HG02571 (cell line): ENCODE measurements around the gene ADARB1.

Experiments
- ATAC-seq: cut with Tn5 transposase; IDR thresholded peaks from one replicate; pipeline ENCODE4 v1.9.1; 2021; ENCODE audit warnings: mild to moderate bottlenecking, moderate library complexity; ENCODE audit not compliant: unreplicated experiment

Gene ADARB1

DNA sequence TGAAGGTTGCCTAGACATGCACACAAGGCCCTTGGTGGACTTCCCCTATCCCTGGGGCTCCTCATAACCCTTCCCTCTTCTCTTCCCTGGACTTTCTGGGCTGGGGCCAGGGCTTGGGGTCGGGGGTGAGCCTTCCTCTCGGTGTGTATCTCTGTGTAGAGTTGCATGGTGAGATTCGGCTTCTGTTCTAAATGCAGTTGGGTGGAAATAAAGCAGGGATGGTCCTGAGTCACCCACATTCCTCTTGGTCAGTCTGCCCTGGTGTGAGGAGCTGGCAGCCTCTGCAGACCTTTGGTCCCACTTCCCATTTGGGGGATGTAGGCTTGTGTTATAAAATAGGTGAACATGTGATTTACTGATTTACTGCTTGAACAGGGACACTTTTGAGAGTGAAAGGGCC lies 38.0 kb downstream of the ADARB1 start:
- no peak for ATAC-seq

DNA sequence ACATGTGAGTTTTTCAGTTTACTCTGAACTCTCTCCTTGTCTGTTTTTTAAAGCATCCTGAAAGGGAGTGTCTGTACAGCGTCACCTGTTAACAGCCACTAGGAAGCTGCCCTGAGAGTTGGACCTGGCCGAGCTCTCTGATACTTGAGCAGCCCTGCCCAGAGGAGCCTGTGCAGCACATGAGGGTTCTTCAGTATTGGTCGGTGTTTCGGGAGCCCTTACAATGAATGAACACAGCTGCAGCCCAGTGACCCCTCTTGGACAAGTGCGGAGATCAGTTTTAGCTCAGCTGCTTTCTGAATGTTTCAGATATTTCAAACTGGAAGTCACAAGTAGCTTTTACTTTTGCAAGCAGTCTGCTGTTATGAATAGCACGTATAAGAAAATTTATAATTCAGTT lies 39.2 kb downstream of the ADARB1 start:
- ATAC-seq: no peak

DNA sequence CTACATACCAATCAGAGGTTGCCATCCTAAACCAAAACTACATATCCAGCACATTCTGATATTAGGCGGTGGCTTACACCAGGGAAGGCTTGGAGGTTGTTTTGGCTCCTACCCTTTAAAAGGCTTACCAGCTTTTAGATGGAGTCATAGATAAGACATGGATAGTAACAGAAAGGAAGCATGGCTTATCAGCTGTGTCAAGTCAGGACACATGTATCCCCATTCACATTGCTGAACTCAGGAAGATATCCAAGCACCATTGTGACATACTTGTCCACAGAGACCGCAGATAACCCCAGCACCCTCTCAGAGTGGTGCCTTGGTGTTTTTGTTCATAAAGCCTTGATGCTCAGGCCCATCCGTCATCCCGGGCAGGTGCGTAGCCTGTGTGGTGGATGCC lies 39.7 kb downstream of the ADARB1 start:
- no peak for ATAC-seq

DNA sequence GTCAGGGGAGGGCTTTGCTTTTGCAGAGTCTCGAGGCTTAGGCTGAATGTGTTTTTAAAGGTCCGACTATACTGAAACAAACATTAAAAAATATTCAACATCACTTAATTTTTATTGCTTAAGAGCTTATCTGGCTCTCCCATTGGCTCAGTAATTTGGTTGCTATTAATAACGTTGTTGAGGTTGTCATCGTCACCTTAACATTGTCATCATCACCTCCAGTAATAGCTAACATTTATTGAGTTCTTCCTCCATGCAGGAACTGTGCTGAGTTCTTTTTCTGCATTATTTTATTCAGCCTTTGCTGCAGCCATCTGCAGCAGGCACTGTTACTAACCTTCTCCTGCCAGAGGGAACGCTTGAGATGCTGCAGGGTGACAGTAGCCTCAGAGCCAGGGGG lies 40.1 kb downstream of the ADARB1 start:
- ATAC-seq: no peak

DNA sequence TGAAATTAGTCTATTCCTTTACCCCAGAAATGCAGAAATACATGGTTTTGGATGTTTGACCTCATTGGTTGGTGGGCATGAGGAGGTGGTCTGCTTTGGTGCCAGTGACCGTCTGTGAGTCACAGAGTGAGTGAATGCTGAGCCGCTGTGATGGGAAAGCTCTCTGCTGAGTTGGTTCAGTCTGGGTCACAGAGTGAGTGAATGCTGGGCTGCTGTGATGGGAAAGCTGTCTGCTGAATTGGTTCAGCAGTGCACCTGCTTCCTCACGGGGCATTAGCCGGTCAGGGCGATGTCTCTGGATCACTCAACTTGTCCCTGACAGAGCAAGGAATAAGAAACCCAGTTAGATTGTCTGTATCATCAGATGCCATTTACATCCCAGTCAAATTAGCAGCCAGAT lies 40.8 kb downstream of the ADARB1 start:
- no peak for ATAC-seq

DNA sequence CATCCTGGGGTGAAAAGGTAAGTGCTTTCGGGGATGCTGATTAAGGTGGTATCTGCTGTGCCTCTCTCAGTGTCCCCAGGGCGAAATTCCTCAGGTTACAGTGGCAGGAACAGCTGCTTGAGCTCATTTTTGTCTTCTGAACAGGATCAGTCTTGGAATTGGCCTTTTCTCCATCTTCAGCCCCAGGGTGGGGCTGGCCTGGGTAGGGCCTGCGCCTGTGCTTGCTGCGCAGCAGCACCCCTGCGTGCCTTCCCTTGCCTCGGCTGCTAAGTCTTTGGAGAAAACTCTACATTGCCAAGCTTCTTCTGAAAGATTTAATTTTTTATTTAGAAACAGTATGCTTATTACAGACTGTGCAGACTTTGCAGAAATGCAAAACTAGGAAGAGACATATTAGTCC lies 41.7 kb downstream of the ADARB1 start:
- ATAC-seq: no peak

DNA sequence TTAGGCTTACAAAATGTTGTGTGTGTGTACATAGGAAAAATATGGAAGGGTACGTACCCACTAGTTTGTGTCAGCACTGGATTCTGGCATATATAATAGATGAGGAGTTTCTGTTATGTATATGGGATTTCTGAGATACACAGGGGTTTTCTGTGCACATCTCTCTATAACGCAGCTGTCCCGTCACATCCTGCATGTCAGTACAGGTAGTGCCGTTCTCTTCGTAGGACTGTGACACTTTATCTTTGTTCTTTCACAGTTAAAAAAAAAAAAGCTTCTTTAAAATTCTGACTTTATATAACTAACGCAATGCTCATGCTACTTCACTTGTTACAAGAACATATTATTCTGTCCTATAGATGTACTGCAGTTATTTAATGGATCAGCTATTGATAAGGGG lies 42.9 kb downstream of the ADARB1 start:
- no peak for ATAC-seq

DNA sequence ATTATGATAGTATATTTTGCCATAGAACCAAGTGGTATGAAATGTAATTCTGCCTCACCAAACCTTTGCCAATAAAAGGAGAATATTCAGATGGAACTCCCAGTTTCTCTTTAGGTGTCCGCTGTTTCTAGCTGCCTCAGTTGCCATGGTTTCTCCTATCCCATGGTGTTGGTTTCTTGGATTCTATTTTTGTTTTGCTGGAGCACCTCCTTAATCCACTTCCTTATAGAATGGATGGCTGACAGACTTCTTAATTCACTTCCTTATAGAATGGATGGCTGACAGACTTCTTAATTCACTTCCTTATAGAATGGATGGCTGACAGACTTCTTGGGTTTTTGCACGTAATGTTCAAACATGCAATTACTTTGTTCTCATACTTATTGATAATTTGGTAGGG lies 43.7 kb downstream of the ADARB1 start:
- no peak for ATAC-seq

DNA sequence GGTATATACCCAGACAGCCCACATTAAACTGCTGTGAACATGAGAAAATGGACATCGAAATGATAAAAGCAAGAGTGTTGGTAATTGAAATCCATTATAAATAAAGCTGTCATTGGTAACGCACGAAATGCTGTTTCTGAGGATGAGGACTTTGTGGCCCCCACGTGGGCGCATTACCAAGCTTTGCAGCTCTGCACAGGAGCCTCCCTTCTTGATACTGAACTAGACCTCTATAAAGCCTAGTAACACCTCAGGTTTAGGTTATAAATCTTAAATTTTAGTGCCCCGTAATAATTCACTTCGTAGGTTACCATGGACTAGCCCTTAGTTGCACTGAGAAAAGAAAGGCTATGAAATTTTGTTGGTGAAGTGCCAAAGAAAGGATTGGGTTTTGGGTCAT lies 45.4 kb downstream of the ADARB1 start:
- no peak for ATAC-seq

DNA sequence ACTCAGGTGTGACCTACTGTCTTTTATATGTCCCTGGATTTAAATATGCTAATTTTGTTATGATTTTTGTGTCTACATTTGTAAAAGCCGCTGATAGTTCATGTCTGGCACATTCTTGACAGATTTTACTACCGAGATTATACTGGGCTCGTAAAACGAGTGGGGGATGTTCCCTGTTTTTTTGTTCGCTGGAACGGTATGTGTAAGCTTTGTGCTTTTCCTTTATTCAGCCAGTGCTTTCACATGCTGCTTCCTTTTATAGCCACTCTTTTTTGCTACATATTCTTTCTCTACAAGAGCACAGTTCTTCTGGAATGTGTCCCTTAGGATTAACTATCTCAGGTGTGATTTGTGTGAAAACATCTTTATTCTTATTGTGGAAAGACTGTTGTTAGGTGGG lies 46.6 kb downstream of the ADARB1 start:
- no peak for ATAC-seq

DNA sequence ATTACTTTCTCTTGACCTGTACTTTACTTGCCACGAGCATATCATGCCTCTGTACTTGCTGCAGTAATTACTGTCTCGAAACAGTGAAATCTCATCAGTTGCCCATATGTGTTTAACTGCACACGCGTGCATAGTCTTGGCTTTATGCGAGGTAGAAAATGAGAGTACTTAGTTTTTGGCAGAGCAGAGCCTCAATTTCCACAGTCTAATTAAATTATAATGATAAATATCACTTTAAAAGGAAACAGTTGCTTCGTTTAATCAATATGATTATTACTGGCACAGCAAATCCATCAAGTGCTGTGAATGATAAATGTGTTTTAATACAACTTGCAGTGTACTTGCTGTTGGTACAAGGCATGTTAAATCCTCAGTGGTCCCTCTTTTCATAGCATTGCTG lies 47.6 kb downstream of the ADARB1 start:
- ATAC-seq: no peak

DNA sequence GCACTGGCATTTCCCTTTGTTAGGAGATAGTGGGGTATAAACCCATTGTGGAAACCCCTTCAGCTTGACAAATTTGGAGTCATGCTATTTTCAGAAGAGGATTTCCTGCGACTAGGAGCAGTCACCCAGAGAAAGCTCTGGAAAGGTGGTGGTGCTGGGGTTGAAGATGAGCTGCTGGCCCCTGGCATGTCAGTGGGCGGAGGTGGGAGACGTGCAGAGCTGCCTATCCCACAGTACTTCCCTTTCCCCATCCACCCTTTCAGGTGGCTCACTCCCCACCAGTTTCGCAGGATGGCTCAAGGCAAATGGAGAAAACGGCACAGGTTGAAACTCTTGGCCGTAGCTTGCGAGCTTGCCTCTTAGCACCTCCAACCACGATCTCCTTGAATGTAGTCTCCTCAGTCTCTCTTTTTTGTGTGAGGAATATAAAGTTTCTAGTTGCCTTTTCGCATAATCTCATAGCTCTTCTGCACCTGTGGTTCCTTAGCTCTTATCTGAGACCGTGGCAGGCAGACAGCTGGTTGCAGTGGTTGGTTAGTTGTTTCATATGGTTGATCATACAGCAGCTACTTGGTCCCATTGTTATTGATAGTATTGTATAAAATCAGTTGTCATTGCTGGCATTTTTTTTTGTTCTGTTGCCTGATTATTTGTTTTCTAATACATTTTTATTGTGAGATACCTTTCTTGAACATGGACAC lies 48.2 kb downstream of the ADARB1 start:
- ATAC-seq: no peak

DNA sequence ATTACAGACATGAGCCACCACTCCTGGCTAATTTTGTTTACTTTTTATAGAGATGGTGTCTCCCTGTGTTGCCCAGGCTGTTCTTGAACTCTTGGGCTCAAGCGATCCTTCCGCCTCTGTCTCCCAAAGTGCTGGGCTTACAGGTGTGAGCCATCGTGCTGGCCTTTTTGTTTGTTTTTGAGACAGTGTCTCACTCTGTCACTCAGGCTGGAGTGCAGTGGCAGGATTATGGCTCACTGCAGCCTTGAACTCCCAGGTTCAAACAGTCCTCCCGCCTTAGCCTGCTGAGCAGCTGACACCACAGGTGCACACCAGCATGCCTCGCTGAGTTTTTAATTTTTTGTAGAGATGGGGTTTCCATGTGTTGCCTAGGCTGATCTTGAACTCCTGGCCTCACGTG lies 49.1 kb downstream of the ADARB1 start:
- ATAC-seq: no peak

DNA sequence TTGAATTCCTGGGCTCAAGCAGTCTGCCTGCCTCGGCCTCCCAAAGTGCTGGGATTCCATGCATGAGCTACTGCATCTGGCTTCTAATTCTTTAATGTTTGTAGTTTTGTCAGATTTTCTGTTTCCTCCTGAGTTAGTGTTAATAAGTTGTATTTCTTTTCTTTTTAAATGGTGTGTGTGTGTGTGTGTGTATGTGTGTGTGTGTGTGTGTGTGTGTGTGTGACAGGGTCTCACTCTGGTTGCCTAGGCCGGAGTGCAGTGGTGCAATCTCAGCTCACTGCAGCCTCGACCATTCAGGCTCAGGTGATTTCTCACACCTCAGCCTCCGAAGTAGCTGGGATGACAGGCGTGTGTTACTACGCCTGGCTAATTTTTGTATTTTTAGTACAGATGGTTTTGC lies 50.2 kb downstream of the ADARB1 start:
- ATAC-seq: no peak

DNA sequence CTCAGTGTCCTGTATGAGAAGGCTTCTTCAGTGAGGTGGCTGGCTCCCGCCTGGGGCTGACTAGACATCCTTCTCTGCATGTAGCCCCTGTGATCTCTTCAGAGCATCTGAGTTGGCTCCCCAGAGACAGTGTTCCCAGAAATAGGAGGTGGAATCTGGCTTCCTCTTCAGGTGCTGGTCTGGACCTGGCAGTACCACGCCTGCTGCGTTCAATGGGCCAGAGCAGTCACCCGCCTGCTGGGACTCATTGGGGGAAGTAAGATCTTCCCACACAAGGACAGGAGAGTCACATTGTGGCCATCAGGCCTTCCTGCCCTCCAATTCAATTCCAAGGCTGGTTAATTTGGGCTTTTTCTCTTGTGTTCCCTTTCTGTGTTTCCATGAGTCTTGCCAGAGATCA lies 51.0 kb downstream of the ADARB1 start:
- ATAC-seq: no peak

DNA sequence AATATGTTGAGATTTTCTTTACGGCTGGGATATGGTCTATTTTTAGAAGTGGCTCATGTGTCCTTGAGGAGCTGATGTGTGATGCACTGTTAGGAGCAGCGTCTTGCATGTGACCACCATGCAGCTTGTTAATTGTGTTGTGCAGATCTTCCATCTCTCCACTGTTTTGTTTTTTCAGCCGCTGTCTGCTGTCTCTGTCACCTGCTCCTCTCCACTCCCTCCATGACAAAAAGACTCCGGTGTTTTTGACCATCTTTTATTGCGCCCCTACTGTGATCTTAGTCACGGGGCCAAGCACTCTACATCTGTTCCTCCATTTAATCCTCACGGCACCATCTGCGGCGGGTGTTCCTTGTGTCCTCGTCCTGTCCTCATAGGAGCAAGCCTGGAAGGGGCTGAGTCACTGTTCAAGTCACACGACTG lies 51.8 kb downstream of the ADARB1 start:
- no peak for ATAC-seq

DNA sequence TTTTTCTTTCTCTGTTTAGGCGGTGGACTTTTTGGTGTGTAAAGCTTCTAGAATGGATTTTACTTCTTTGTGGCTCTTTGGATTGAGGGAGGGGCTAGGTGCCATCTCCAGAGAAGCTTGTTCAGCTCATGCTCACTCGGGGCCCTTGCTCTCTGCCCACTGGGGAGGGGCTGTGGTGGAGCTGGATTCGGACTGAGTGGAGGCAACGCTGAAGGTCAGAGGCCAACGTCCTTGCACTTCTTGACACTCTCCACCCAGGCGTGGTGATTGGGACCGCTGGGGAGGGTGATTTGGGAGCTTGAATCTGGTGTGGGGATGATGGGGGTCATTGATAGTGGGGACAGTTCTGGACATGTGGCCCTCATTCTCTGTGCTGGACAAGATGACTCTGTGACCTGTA lies 52.6 kb downstream of the ADARB1 start:
- no peak for ATAC-seq

DNA sequence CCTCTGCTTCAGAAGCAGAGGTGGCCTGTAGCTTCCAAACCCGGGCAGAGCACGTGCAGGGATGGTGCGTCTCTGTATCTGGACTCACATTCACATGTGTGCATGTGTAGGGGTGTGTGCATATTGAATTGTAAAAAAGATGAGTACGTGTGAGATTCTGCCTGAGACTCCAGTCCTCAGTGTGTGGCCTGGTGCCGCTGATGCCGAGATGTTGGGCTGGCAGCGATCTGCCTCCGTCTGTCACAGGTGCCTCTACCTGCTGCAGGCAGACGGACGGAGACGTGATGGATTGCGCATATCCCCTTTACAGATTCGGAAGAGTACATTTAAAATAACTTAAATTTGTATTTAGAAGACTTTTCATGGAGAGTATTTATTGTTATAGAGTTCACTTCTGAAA lies 53.6 kb downstream of the ADARB1 start:
- no peak for ATAC-seq

DNA sequence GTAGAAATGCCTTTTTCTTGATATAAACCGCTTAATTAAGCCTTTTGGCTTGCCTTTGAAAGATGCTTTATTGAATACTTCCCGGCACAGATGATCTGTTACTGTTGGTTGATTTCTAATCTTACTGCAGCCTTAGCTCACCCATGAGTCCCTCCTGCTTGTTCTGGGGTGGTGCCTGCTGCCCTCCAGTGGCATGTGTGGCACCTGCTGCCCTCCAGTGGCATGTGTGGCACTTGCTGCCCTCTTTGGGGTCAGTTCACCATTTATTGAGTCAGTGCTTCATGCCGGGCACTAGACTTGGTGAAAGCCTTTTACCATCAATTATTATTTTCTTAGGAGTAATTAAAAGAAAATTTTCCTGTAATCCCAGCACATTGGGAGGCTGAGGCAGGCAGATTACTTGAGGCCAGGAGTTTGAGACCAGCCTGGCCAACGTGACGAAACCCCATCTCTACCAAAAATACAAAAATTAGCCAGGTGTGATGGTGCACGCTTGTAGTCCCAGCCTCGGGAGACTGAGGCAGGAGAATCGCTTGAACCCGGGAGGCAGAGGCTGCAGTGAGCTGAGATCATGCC lies 54.3 kb downstream of the ADARB1 start:
- no peak for ATAC-seq

DNA sequence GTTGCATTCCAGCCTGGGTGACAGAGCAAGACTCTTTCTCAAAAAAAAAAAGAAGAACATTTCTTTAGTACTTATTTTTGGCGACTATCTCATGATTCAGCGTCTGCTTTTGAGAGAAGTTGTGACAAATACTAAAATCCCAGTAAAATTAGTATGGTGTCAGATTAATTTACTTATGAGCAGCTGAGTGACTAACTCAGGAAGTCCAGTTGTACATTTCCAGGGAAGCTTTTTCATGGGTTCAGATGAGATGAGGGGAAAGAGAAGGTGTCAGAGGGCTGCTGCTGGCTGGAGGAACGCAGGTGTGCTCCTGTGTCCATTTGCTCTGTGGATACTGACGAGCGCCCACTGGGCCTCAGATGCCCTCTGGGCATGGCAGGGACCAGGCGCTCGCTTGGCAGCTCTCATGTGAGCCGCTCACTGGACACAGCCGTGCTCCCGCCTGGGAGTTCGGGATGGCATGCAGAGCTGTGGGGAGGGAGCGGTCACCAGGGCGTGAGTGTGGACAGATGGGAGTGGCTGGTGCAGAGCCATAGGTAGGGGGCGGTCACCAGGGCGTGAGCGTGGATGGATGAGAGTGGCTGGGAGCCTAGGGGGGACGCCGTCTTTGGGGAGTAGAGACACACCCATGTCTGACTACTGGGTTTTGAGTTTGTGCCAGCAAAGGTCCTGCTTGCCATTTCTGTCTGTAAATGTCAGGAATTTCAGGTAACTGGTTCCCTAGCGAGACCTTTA lies 55.0 kb downstream of the ADARB1 start:
- ATAC-seq: no peak

DNA sequence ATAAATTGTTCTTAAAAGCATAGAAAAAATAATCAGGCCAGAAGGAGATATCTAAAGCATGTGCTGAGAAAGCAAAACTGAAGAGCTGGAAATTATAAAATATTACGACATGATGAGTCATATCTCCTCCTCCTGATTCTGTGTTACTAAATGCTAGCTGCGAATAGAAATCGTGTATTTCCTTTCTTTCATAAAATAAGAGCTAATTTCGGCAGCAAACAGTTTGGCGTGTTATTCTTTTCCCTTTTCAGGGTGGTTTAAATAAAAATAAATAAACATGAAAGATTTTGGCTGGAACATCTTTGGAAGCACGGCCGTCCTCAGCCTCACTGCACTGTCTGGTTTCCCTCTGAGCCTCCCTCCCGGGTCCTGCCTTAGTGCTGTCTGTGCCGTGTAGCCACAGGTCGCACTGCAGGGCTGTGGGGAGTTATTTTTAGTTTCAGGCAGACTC lies 56.0 kb downstream of the ADARB1 start:
- ATAC-seq: no peak

DNA sequence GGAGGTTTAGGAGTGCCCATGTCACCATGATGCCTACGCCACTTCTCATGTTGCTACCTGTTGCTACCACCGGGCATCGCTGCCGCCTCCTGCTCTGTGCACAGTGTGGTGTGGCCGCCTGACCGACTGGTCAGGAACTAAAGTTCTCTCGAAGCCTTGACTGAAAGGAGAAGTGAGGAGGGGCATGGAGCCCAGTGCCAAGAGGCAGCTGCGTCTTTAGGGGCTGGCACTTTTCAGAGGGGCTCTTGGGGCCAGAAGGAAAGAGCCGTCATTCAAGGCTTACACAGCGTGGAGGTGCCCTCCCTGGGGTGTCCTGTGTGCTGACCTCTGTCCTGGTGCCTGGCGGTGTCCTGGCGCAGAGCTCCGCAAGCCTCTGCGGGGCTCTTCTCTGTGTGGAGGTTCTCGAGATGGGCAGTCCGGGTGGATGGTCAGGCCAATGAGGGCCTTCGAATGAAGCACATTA lies 57.2 kb downstream of the ADARB1 start:
- no peak for ATAC-seq
